GM10847 (cell line): ENCODE results near the gene OR52K1.

Experiments used
- POLR2A ChIP-seq: IDR thresholded peaks from 2 replicates; pipeline ENCODE4 v1.6.1; 2011; ENCODE audit not compliant: insufficient read length; ENCODE audit errors: extremely low read depth

Gene OR52K1

GRCh38 chr11:4527926-4528325 lies 45.5 kb downstream of the OR52K1 start:
- TF ChIP-seq POLR2A: no peak

GRCh38 chr11:4539603-4540219 lies 57.3 kb downstream of the OR52K1 start:
- no peak for TF ChIP-seq POLR2A

- no peak for TF ChIP-seq POLR2A
Observed at GRCh38 chr11:4541071-4541470, 58.6 kb downstream of the OR52K1 start.
